HUES64 (cell line): ENCODE data around the gene ADGRB3.
"Not testable (repeated sequence)": the region's sequence is repeated elsewhere in the genome, so short reads cannot be mapped to it uniquely, and the experiment has no call there.

Experiments
- H3K27ac ChIP-seq: 2 replicates; pipeline ENCODE4 v1.7.0; 2013; ENCODE audit warnings: low read depth, low read length, inconsistent platforms
- H3K27me3 ChIP-seq: 2 replicates; pipeline ENCODE4 v1.6.1; 2013; ENCODE audit warnings: mild to moderate bottlenecking, low read length; ENCODE audit not compliant: insufficient read depth
- H3K36me3 ChIP-seq: 2 replicates; pipeline ENCODE4 v1.6.1; 2013; ENCODE audit warnings: mild to moderate bottlenecking, low read length; ENCODE audit not compliant: insufficient read depth
- H3K4me1 ChIP-seq: 2 replicates; pipeline ENCODE4 v1.6.1; 2013; ENCODE audit warnings: mild to moderate bottlenecking, low read length, moderate library complexity; ENCODE audit not compliant: insufficient read depth
- H3K4me3 ChIP-seq: 2 replicates; pipeline ENCODE4 v1.5.1; 2013; ENCODE audit warnings: mild to moderate bottlenecking, low read length, moderate library complexity
- H3K9ac ChIP-seq: 2 replicates; pipeline ENCODE4 v1.6.1; 2013; ENCODE audit warnings: mild to moderate bottlenecking, low read depth, low read length
- H3K9me3 ChIP-seq: 2 replicates; pipeline ENCODE4 v1.6.1; 2013; ENCODE audit warnings: low read depth, low read length; ENCODE audit not compliant: insufficient read depth
- WGBS: fragments of 150-250, 120-280 bp; methylation state at CpG from one replicate; pipeline ENCODE4 v1.1.7; 2013; ENCODE audit warnings: missing lambda C conversion rate; 5-methylcytosine and 5-hydroxymethylcytosine counted together

Gene ADGRB3

GRCh38 chr6:68880050-68880813 is 245.2 kb downstream of the ADGRB3 start:
- no peak overlapping the region for H3K4me3 ChIP-seq
- no peak overlapping the region for H3K27ac ChIP-seq
- 78% methylated on average over 4 of the region's 4 CpGs for WGBS
- no peaks in the 10 kb centered on the region for H3K36me3 ChIP-seq
- no peaks in the 10 kb centered on the region for H3K9me3 ChIP-seq
- H3K4me1 ChIP-seq = no peaks in the 10 kb centered on the region
- no peaks in the 10 kb centered on the region for H3K27me3 ChIP-seq
- H3K9ac ChIP-seq = no peak overlapping the region

- not testable (repeated sequence) for H3K4me3 ChIP-seq, H3K36me3 ChIP-seq, H3K27ac ChIP-seq, H3K9ac ChIP-seq, H3K27me3 ChIP-seq, H3K4me1 ChIP-seq, H3K9me3 ChIP-seq
- WGBS = 94% methylated on average over 9 of the region's 9 CpGs
Observed at GRCh38 chr6:68883325-68883724, 248.2 kb downstream of the ADGRB3 start.

GRCh38 chr6:68891419-68891818 is 256.3 kb downstream of the ADGRB3 start:
- no peaks in the 10 kb centered on the region for H3K36me3 ChIP-seq
- H3K9me3 ChIP-seq = no peaks in the 10 kb centered on the region
- no peaks in the 10 kb centered on the region for H3K27me3 ChIP-seq
- H3K27ac ChIP-seq = no peak overlapping the region
- no peaks in the 10 kb centered on the region for H3K4me1 ChIP-seq
- no peak overlapping the region for H3K9ac ChIP-seq
- H3K4me3 ChIP-seq = no peak overlapping the region

GRCh38 chr6:68892452-68892851 is 257.4 kb downstream of the ADGRB3 start:
- H3K27me3 ChIP-seq = no peaks in the 10 kb centered on the region
- H3K36me3 ChIP-seq = no peaks in the 10 kb centered on the region
- WGBS = no CpG with 5 or more reads among the region's 3 CpGs
- H3K27ac ChIP-seq = no peak overlapping the region
- no peaks in the 10 kb centered on the region for H3K9me3 ChIP-seq
- H3K4me1 ChIP-seq = no peaks in the 10 kb centered on the region
- H3K9ac ChIP-seq = no peak overlapping the region
- H3K4me3 ChIP-seq = no peak overlapping the region

GRCh38 chr6:68895929-68896328 is 260.8 kb downstream of the ADGRB3 start:
- no peak overlapping the region for H3K9ac ChIP-seq
- 91% methylated on average over 1 of the region's 1 CpG for WGBS
- no peak overlapping the region for H3K27ac ChIP-seq
- H3K27me3 ChIP-seq = no peaks in the 10 kb centered on the region
- no peaks in the 10 kb centered on the region for H3K36me3 ChIP-seq
- no peaks in the 10 kb centered on the region for H3K9me3 ChIP-seq
- H3K4me3 ChIP-seq = no peak overlapping the region
- H3K4me1 ChIP-seq = no peaks in the 10 kb centered on the region

GRCh38 chr6:68901044-68901443 is 266.0 kb downstream of the ADGRB3 start:
- Histone ChIP-seq H3K9ac (no peak overlapping the region), H3K36me3 (no peaks in the 10 kb centered on the region), H3K27ac (no peak overlapping the region), H3K4me1 (no peaks in the 10 kb centered on the region), H3K4me3 (no peak overlapping the region), H3K27me3 (no peaks in the 10 kb centered on the region), H3K9me3 (no peaks in the 10 kb centered on the region)
- 95% methylated on average over 1 of the region's 1 CpG for WGBS

GRCh38 chr6:68911334-68911733 is 276.3 kb downstream of the ADGRB3 start:
- no peaks in the 10 kb centered on the region for H3K9me3 ChIP-seq
- H3K27me3 ChIP-seq = no peaks in the 10 kb centered on the region

GRCh38 chr6:68911811-68912210 is 276.7 kb downstream of the ADGRB3 start:
- Histone ChIP-seq H3K4me3 (no peak overlapping the region), H3K27ac (no peak overlapping the region)

More at GRCh38 chr6:68911334-68911733, 276.3 kb downstream of the ADGRB3 start:
- Histone ChIP-seq H3K4me3 (no peak overlapping the region), H3K27ac (no peak overlapping the region), H3K36me3 (no peaks in the 10 kb centered on the region), H3K9ac (no peak overlapping the region), H3K4me1 (no peaks in the 10 kb centered on the region)
- 100% methylated on average over 3 of the region's 3 CpGs for WGBS

GRCh38 chr6:68912805-68913204 is 277.7 kb downstream of the ADGRB3 start:
- not testable (repeated sequence) for H3K27me3 ChIP-seq, H3K9me3 ChIP-seq, H3K9ac ChIP-seq, H3K27ac ChIP-seq, H3K36me3 ChIP-seq, H3K4me1 ChIP-seq, H3K4me3 ChIP-seq
- 95% methylated on average over 9 of the region's 9 CpGs for WGBS

More at GRCh38 chr6:68911811-68912210, 276.7 kb downstream of the ADGRB3 start:
- H3K36me3 ChIP-seq = no peaks in the 10 kb centered on the region
- no peaks in the 10 kb centered on the region for H3K27me3 ChIP-seq
- no peaks in the 10 kb centered on the region for H3K9me3 ChIP-seq
- no peak overlapping the region for H3K9ac ChIP-seq
- no peaks in the 10 kb centered on the region for H3K4me1 ChIP-seq

GRCh38 chr6:68915586-68915985 is 280.5 kb downstream of the ADGRB3 start:
- Histone ChIP-seq H3K9ac (no peak overlapping the region), H3K36me3 (no peaks in the 10 kb centered on the region), H3K4me3 (no peak overlapping the region), H3K27me3 (no peaks in the 10 kb centered on the region), H3K4me1 (no peaks in the 10 kb centered on the region), H3K9me3 (no peaks in the 10 kb centered on the region), H3K27ac (no peak overlapping the region)
- WGBS = 85% methylated on average over 1 of the region's 2 CpGs

GRCh38 chr6:68919537-68919936 is 284.5 kb downstream of the ADGRB3 start:
- no peaks in the 10 kb centered on the region for H3K9me3 ChIP-seq
- WGBS = 87% methylated on average over 3 of the region's 3 CpGs
- no peak overlapping the region for H3K9ac ChIP-seq

GRCh38 chr6:68941345-68941744 is 306.3 kb downstream of the ADGRB3 start:
- Histone ChIP-seq H3K27ac (no peak overlapping the region), H3K36me3 (no peaks in the 10 kb centered on the region), H3K9ac (no peak overlapping the region), H3K9me3 (no peaks in the 10 kb centered on the region), H3K27me3 (no peaks in the 10 kb centered on the region), H3K4me1 (no peaks in the 10 kb centered on the region), H3K4me3 (no peak overlapping the region)
- WGBS = 83% methylated on average over 1 of the region's 2 CpGs

More at GRCh38 chr6:68919537-68919936, 284.5 kb downstream of the ADGRB3 start:
- Histone ChIP-seq H3K4me1 (peaks cover 8% of the 10 kb centered on the region; the same call in 1 of the 2 replicates), H3K27me3 (no peaks in the 10 kb centered on the region), H3K4me3 (no peak overlapping the region), H3K36me3 (no peaks in the 10 kb centered on the region), H3K27ac (no peak overlapping the region)
